ACC112 (cell line): ENCODE measurements around the gene GGN.
"Not testable (repeated sequence)": the region's sequence is repeated elsewhere in the genome, so short reads cannot be mapped to it uniquely, and the experiment has no call there.

Experiments used
- H2AFZ ChIP-seq: fragments of 200-600 bp; sonication (generic); one replicate; pipeline ENCODE4 v1.6.0; 2017; ENCODE audit warnings: antibody characterized with exemption, low read length; ENCODE audit not compliant: unreplicated experiment
- H3K27ac ChIP-seq: fragments of 200-600 bp; sonication (generic); 2 replicates; pipeline ENCODE4 v1.5.1; 2014; ENCODE audit warnings: low read depth, mild to moderate bottlenecking, antibody characterized with exemption, low read length, moderate library complexity
- H3K27me3 ChIP-seq: fragments of 200-600 bp; sonication (generic); 2 replicates; pipeline ENCODE4 v1.6.1; 2014; ENCODE audit warnings: mild to moderate bottlenecking, antibody characterized with exemption, low read length, moderate library complexity, mixed read lengths; ENCODE audit not compliant: insufficient read depth
- H3K36me3 ChIP-seq: fragments of 200-600 bp; sonication (generic); 2 replicates; pipeline ENCODE4 v1.6.1; 2016; ENCODE audit warnings: mild to moderate bottlenecking, antibody characterized with exemption, low read length, moderate library complexity, mixed read lengths; ENCODE audit not compliant: insufficient read depth
- H3K4me1 ChIP-seq: fragments of 200-600 bp; sonication (generic); one replicate; pipeline ENCODE4 v1.6.1; 2016; ENCODE audit warnings: low read length, mixed read lengths; ENCODE audit not compliant: insufficient read depth, unreplicated experiment, control insufficient read depth
- H3K4me3 ChIP-seq: fragments of 200-600 bp; sonication (generic); 2 replicates; pipeline ENCODE4 v1.5.1; 2014; ENCODE audit warnings: mild to moderate bottlenecking, low read depth, low read length
- H3K79me2 ChIP-seq: fragments of 200-600 bp; sonication (generic); one replicate; pipeline ENCODE4 v1.6.0; 2016; ENCODE audit warnings: low read length; ENCODE audit not compliant: control insufficient read depth, unreplicated experiment, insufficient read depth

The GGN gene

GRCh38 chr19:38411041-38411712 lies 23.3 kb upstream of the GGN start:
- Histone ChIP-seq H3K36me3 (no peaks in the 10 kb centered on the region), H3K27me3 (no peaks in the 10 kb centered on the region), H3K4me1 (no peaks in the 10 kb centered on the region), H3K27ac (no peak overlapping the region), H2AFZ (no peak overlapping the region), H3K4me3 (no peak overlapping the region), H3K79me2 (no peaks in the 10 kb centered on the region)

- H3K27me3 ChIP-seq, H3K79me2 ChIP-seq, H2AFZ ChIP-seq, H3K4me1 ChIP-seq, H3K36me3 ChIP-seq, H3K4me3 ChIP-seq, H3K27ac ChIP-seq: not testable (repeated sequence)
Observed at GRCh38 chr19:38410407-38410806, 22.6 kb upstream of the GGN start.

- no peaks in the 10 kb centered on the region for H3K79me2 ChIP-seq
- no peak overlapping the region for H2AFZ ChIP-seq
- H3K4me3 ChIP-seq: no peak overlapping the region
- no peak overlapping the region for H3K27ac ChIP-seq
- no peaks in the 10 kb centered on the region for H3K4me1 ChIP-seq
- H3K27me3 ChIP-seq: no peaks in the 10 kb centered on the region
- H3K36me3 ChIP-seq: no peaks in the 10 kb centered on the region
Observed at GRCh38 chr19:38409631-38410133, 21.8 kb upstream of the GGN start.

- H3K36me3 ChIP-seq: no peaks in the 10 kb centered on the region
- no peaks in the 10 kb centered on the region for H3K79me2 ChIP-seq
- H3K4me1 ChIP-seq: no peaks in the 10 kb centered on the region
- H3K27me3 ChIP-seq: no peaks in the 10 kb centered on the region
- H3K27ac ChIP-seq: no peak overlapping the region
- no peak overlapping the region for H3K4me3 ChIP-seq
- H2AFZ ChIP-seq: no peak overlapping the region
Observed at GRCh38 chr19:38405276-38405675, 17.4 kb upstream of the GGN start.

- H3K4me3 ChIP-seq: no peak overlapping the region
- no peak overlapping the region for H2AFZ ChIP-seq
- H3K4me1 ChIP-seq: no peaks in the 10 kb centered on the region
- H3K36me3 ChIP-seq: no peaks in the 10 kb centered on the region
- no peaks in the 10 kb centered on the region for H3K27me3 ChIP-seq
- H3K27ac ChIP-seq: no peak overlapping the region
- no peaks in the 10 kb centered on the region for H3K79me2 ChIP-seq
Observed at GRCh38 chr19:38404858-38405257, 17.0 kb upstream of the GGN start.

GRCh38 chr19:38402967-38403674 lies 15.3 kb upstream of the GGN start, which contains the start of gene FAM98C:
Gene FAM98C, plus strand, starts transcription at chr19:38403093. Its CDS starts 61 bp downstream, at chr19:38403154.
- no peaks in the 10 kb centered on the region for H3K4me1 ChIP-seq
- H3K27me3 ChIP-seq: no peaks in the 10 kb centered on the region
- no peaks in the 10 kb centered on the region for H3K79me2 ChIP-seq
- H3K27ac ChIP-seq: no peak within 1 kb of the TSS
- H2AFZ ChIP-seq: peak within 1 kb of the TSS; percentile 85
- H3K36me3 ChIP-seq: no peaks in the 10 kb centered on the region
- H3K4me3 ChIP-seq: peak within 1 kb of the TSS; percentile 82

GRCh38 chr19:38402623-38402966 lies 14.8 kb upstream of the GGN start:
- Histone ChIP-seq H3K27ac (no peak overlapping the region), H3K79me2 (no peaks in the 10 kb centered on the region), H3K27me3 (no peaks in the 10 kb centered on the region), H3K4me3 (peak overlapping the region; percentile 73), H2AFZ (peak overlapping the region; percentile 50), H3K4me1 (no peaks in the 10 kb centered on the region), H3K36me3 (no peaks in the 10 kb centered on the region)

GRCh38 chr19:38401148-38401547 lies 13.3 kb upstream of the GGN start:
- H3K36me3 ChIP-seq: no peaks in the 10 kb centered on the region
- no peak overlapping the region for H3K4me3 ChIP-seq
- no peaks in the 10 kb centered on the region for H3K27me3 ChIP-seq
- no peaks in the 10 kb centered on the region for H3K4me1 ChIP-seq
- H3K27ac ChIP-seq: no peak overlapping the region
- H2AFZ ChIP-seq: no peak overlapping the region
- no peaks in the 10 kb centered on the region for H3K79me2 ChIP-seq

- H2AFZ ChIP-seq: no peak overlapping the region
- H3K4me3 ChIP-seq: no peak overlapping the region
- H3K27me3 ChIP-seq: no peaks in the 10 kb centered on the region
- no peaks in the 10 kb centered on the region for H3K79me2 ChIP-seq
- no peak overlapping the region for H3K27ac ChIP-seq
- no peaks in the 10 kb centered on the region for H3K36me3 ChIP-seq
- no peaks in the 10 kb centered on the region for H3K4me1 ChIP-seq
Observed at GRCh38 chr19:38400361-38400760, 12.5 kb upstream of the GGN start.

- no peak overlapping the region for H2AFZ ChIP-seq
- peaks cover 3% of the 10 kb centered on the region; the same call in 1 of the 2 replicates for H3K36me3 ChIP-seq
- H3K27ac ChIP-seq: no peak overlapping the region
- no peaks in the 10 kb centered on the region for H3K27me3 ChIP-seq
- H3K4me3 ChIP-seq: no peak overlapping the region
- no peaks in the 10 kb centered on the region for H3K4me1 ChIP-seq
- no peaks in the 10 kb centered on the region for H3K79me2 ChIP-seq
Observed at GRCh38 chr19:38399537-38399936, 11.7 kb upstream of the GGN start.

- Histone ChIP-seq H3K4me1 (no peaks in the 10 kb centered on the region), H3K27ac (no peak overlapping the region), H2AFZ (no peak overlapping the region), H3K27me3 (no peaks in the 10 kb centered on the region), H3K4me3 (no peak overlapping the region), H3K36me3 (peaks cover 7% of the 10 kb centered on the region; the same call in 1 of the 2 replicates), H3K79me2 (no peaks in the 10 kb centered on the region)
Observed at GRCh38 chr19:38399081-38399480, 11.2 kb upstream of the GGN start.
